Transverse colon (tissue), 4 donors: ENCODE results near the gene GALNT18. TPM values are rescaled to one million over a fixed set of nuclear protein-coding genes. Genes with fewer than 3 reads are reported as not detected.

ENCODE experiments used
- DNase-seq: peaks from one replicate; pipeline ENCODE4 v3.0.0-alpha.2; 2019
- H3K27ac ChIP-seq, 4 donors: fragments of 200-600 bp; sonication (generic); 2 replicates each; pipeline ENCODE4 v1.5.1; 2016 to 2018; ENCODE audit warnings: inconsistent platforms in 4 of 4
- H3K27me3 ChIP-seq: fragments of 200-600 bp; sonication (generic); 2 replicates; pipeline ENCODE4 v1.5.1; 2017; ENCODE audit warnings: inconsistent platforms
- H3K36me3 ChIP-seq, 4 donors: fragments of 200-600 bp; sonication (generic); 2 replicates each; pipeline ENCODE4 v1.5.1; 2017 to 2019; ENCODE audit warnings: inconsistent platforms in 4 of 4
- H3K4me1 ChIP-seq, 4 donors: fragments of 200-600 bp; sonication (generic); 2 replicates each; pipeline ENCODE4 v1.5.1; 2017 to 2020; ENCODE audit warnings: inconsistent platforms in 4 of 4
- H3K4me3 ChIP-seq, 4 donors: fragments of 200-600 bp; sonication (generic); 1 replicate in 1 of 4; 2 replicates in 3 of 4; pipeline versions ENCODE4 v1.5.1 to v1.6.1; 2017 to 2019; ENCODE audit warnings: inconsistent platforms in 4 of 4
- H3K9me3 ChIP-seq, 2 donors: fragments of 200-600 bp; sonication (generic); 2 replicates each; pipeline ENCODE4 v1.5.1; 2017 to 2019; ENCODE audit warnings: inconsistent platforms in 2 of 2
- EP300 ChIP-seq: sonication (generic); formaldehyde crosslinking; IDR thresholded peaks from one replicate; pipeline ENCODE4 v1.6.1; 2017; ENCODE audit warnings: antibody characterized with exemption, low read depth
- POLR2A ChIP-seq: fragments of 450-650 bp; IDR thresholded peaks from one replicate; pipeline ENCODE4 v1.6.1; 2016; ENCODE audit warnings: antibody characterized with exemption, mild to moderate bottlenecking, moderate library complexity
- POLR2AphosphoS5 ChIP-seq, 3 donors: sonication (generic); formaldehyde crosslinking; IDR thresholded peaks; one replicate each; pipeline ENCODE4 v1.6.1; 2016; ENCODE audit warnings: antibody characterized with exemption in 3 of 3
- WGBS, 2 donors: methylation state at CpG; one replicate each; pipeline ENCODE4 v1.1.5; 2018; ENCODE audit warnings: low coverage in 1 of 2; 5-methylcytosine and 5-hydroxymethylcytosine counted together
- in situ Hi-C, 4 donors: fragments of 200-750 bp; cut with MboI; loops; one replicate each; pipeline versions ENCODE4 v1.15.0 to v1.15.1; 2017; ENCODE audit warnings: low sequenced_read_pairs in 3 of 4, low pct_ligation_motif_present in 1 of 4, low pct_unique_long_range_greater_than_20kb in 1 of 4
- intact Hi-C: fragments of 100-400 bp; cut with DNase I; formaldehyde crosslinking; loops from one replicate; pipeline ENCODE4 v1.15.1; 2023; ENCODE audit warnings: low total_unique reads
- total RNA-seq, 4 donors: library from RNA; depleted of rRNA; stranded (reverse); fragments of >200 nt; gene quantifications; one replicate each; pipeline ENCODE4 v1.1.0, GENCODE V29; 2016
- TF ChIP-seq, protein P1 (sequence below), 5 experiments: fragments of 200-600 bp in 3 of 5; fragments of 450-650 bp in 2 of 5; sonication (generic) in 3 of 5; IDR thresholded peaks; 1 replicate in 2 of 5; 2 replicates in 3 of 5; pipeline ENCODE4 v1.5.1; 2016 to 2017; ENCODE audit warnings: antibody characterized with exemption in 5 of 5, inconsistent platforms in 3 of 5, mild to moderate bottlenecking in 2 of 5, moderate library complexity in 1 of 5

Gene GALNT18
- total RNA-seq, 4 donors from 2014 or later = 5.6 to 22.1 (median 8.4) TPM

DNA sequence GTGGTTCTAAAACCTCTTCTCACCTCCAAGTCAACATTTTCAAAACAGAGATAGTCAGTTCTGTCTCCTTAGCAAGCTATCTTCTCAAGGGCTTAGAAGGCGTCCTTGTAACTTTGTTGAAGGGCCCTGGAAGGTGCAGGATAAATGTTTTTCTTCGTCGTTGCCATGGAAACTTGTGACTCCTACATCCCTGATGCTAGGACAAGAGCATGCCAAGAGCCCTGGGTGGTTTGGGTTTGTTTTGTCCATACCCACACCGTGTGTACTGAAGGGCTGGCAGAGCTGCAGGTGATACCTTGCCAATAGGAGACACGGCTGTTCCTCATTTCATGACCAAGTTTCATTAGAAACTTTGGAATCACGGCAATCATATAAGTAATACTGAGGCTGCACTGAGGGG lies 81.6 kb downstream of the GALNT18 start:
- peaks cover 3 to 31% (median 16%) of the 10 kb centered on the region in 4 donors for H3K4me1 ChIP-seq
- no peak overlapping the region for H3K4me3 ChIP-seq
- intact Hi-C loops (no loop called here), in situ Hi-C loops (no loop called here)
- no peaks in the 10 kb centered on the region for H3K36me3 ChIP-seq
- TF ChIP-seq POLR2AphosphoS5 (IDR thresholded peaks at IDR 0.05) (no peak), POLR2A (no peak)
- no peaks in the 10 kb centered on the region for H3K27me3 ChIP-seq
- DNase-seq = no peak
- WGBS, 2 donors = 50 to 78% methylated on average over 1 to 6 of the region's 6 CpGs
- no peaks in the 10 kb centered on the region for H3K9me3 ChIP-seq
- no peak overlapping the region for H3K27ac ChIP-seq

DNA sequence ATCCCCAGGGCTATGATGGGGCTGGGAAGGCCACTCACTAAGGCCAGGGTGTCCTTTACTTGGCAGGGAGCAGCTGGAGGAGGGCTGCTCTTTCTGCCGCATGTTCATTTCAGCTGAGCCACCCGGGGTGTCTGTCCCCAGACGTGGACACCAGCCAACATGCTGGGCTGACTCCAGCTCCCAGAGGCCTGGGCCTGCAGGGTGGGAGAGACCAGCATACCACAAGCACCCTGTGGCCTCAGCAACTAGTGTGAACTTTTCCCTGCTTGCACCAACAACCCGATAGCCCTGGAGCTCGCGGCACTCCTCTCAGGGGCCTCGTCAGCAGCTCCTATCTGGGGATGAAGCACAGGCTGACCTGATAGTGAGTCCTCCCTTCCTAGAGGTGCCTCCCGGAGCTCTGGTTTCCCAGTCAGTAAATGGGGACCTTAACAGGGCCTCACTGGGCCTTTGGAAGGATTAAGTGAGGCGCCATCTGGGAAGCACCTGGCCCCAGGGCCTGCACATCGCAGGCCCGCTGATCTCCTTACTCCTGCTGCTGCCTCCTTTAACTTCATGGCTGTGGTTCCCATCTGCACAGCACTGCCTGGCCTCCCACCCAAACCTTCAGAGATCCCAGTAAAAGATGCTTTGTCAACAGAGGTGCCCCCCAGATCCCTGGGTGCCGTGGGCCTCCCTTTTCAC lies 83.4 kb downstream of the GALNT18 start:
- in situ Hi-C loops = no loop called here
- no peak for DNase-seq
- Histone ChIP-seq H3K4me1 (peaks cover 3 to 31% (median 21%) of the 10 kb centered on the region in 4 donors), H3K36me3 (no peaks in the 10 kb centered on the region), H3K4me3 (no peak overlapping the region), H3K9me3 (no peaks in the 10 kb centered on the region), H3K27ac (peak overlapping the region in 3 of 4 donors; percentile 28 to 52 (median 40)), H3K27me3 (no peaks in the 10 kb centered on the region)
- WGBS, 2 donors = 72% methylated on average over 11 of the region's 12 CpGs; no CpG with 5 or more reads in 1 of the 2 donors
- TF ChIP-seq, protein P1, sequence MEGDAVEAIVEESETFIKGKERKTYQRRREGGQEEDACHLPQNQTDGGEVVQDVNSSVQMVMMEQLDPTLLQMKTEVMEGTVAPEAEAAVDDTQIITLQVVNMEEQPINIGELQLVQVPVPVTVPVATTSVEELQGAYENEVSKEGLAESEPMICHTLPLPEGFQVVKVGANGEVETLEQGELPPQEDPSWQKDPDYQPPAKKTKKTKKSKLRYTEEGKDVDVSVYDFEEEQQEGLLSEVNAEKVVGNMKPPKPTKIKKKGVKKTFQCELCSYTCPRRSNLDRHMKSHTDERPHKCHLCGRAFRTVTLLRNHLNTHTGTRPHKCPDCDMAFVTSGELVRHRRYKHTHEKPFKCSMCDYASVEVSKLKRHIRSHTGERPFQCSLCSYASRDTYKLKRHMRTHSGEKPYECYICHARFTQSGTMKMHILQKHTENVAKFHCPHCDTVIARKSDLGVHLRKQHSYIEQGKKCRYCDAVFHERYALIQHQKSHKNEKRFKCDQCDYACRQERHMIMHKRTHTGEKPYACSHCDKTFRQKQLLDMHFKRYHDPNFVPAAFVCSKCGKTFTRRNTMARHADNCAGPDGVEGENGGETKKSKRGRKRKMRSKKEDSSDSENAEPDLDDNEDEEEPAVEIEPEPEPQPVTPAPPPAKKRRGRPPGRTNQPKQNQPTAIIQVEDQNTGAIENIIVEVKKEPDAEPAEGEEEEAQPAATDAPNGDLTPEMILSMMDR (IDR thresholded peaks at IDR 0.05) = no peak
- no peak for TF ChIP-seq POLR2AphosphoS5 (IDR thresholded peaks at IDR 0.05)
- no peak for TF ChIP-seq EP300
- intact Hi-C loops = no loop called here

DNA sequence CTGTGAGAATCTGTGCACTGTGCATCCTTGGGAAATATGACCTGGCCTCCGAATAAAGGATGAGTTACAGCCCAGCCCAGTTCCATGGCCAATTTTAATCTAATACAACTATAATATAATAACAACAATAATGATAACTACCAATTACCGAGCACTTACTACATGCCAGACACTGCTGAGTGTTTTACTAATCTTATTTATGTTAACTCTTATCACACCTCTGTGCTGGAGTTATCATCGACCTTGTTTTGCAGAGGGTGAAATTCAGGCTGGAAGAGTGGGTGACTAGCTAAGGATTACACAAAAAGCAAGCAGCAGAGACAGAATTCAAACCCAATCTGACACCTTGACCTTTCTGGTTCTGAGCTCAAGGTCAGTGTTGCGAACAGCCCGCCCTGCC lies 83.9 kb downstream of the GALNT18 start:
- H3K27ac ChIP-seq = peak overlapping the region in 3 of 4 donors; percentile 28 to 52 (median 40)
- no peak for TF ChIP-seq POLR2A
- TF ChIP-seq, protein P1 (IDR thresholded peaks at IDR 0.05) = no peak
- no peak for TF ChIP-seq EP300
- no peak for TF ChIP-seq POLR2AphosphoS5 (IDR thresholded peaks at IDR 0.05)
- intact Hi-C loops = no loop called here

DNA sequence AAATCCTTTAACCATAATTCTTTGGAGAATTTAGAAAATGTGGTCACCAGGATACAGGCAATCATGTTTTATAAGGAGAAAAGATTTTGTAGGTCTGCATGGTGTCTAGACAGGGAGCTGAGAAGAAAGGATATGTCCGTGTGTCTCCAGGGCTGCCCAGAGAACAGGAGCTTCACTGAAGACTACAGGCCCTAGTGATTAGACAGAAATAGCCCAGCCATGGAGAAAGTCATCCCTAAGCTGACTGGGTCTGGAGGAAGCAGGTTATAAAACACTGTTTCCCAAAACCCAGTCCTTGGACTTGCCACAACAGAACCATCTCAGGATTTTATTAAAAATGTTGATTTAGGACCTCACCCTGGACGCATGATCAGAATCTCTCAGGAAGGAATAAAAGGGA lies 84.4 kb downstream of the GALNT18 start:
- no peak for DNase-seq
- WGBS, 2 donors = 31 to 55% methylated on average over 2 of the region's 2 CpGs
- in situ Hi-C loops (no loop called here), intact Hi-C loops (no loop called here)
- TF ChIP-seq EP300 (no peak), POLR2AphosphoS5 (IDR thresholded peaks at IDR 0.05) (no peak), POLR2A (no peak)
- TF ChIP-seq, protein P1 (IDR thresholded peaks at IDR 0.05) = no peak
- Histone ChIP-seq H3K4me1 (peaks cover 3 to 31% (median 21%) of the 10 kb centered on the region in 4 donors), H3K36me3 (no peaks in the 10 kb centered on the region), H3K4me3 (no peak overlapping the region), H3K9me3 (no peaks in the 10 kb centered on the region), H3K27ac (peak overlapping the region in 3 of 4 donors; percentile 28 to 52 (median 40)), H3K27me3 (no peaks in the 10 kb centered on the region)

More for the DNA sequence above, 83.9 kb downstream of the GALNT18 start:
- H3K4me1 ChIP-seq = peaks cover 3 to 31% (median 21%) of the 10 kb centered on the region in 4 donors
- H3K4me3 ChIP-seq = no peak overlapping the region
- no peaks in the 10 kb centered on the region for H3K27me3 ChIP-seq
- H3K36me3 ChIP-seq = no peaks in the 10 kb centered on the region
- WGBS, 2 donors = 71 to 80% methylated on average over 1 to 5 of the region's 5 CpGs
- no peak for DNase-seq
- H3K9me3 ChIP-seq = no peaks in the 10 kb centered on the region
- in situ Hi-C loops = no loop called here
